Progenitor cell of endocrine pancreas (in vitro differentiated cells): ENCODE data around the gene ANAPC4. TPM values are rescaled to one million over a fixed set of nuclear protein-coding genes. Genes with fewer than 3 reads are reported as not detected.
"Not testable (repeated sequence)": the region's sequence is repeated elsewhere in the genome, so short reads cannot be mapped to it uniquely, and the experiment has no call there.

ENCODE experiments used
- DNase-seq: peaks from one replicate; pipeline ENCODE4 v3.0.0; 2021; ENCODE audit warnings: low spot score; ENCODE audit not compliant: unreplicated experiment
- H3K27ac Mint-ChIP-seq: 2 replicates; pipeline ENCODE4 v1.8.0; 2021; ENCODE audit warnings: mild to moderate bottlenecking, moderate library complexity, mixed read lengths
- H3K27me3 Mint-ChIP-seq: 2 replicates; pipeline ENCODE4 v1.8.0; 2021; ENCODE audit warnings: mixed read lengths
- H3K36me3 Mint-ChIP-seq: 2 replicates; pipeline ENCODE4 v1.8.0; 2022; ENCODE audit warnings: mixed read lengths; ENCODE audit not compliant: insufficient read depth
- H3K4me1 Mint-ChIP-seq: 2 replicates; pipeline ENCODE4 v1.8.0; 2021; ENCODE audit warnings: low read depth, mixed read lengths
- H3K4me3 Mint-ChIP-seq: 2 replicates; pipeline ENCODE4 v1.8.0; 2021; ENCODE audit warnings: low read depth, mild to moderate bottlenecking, moderate library complexity, mixed read lengths
- H3K9me3 Mint-ChIP-seq: 2 replicates; pipeline ENCODE4 v1.8.0; 2021; ENCODE audit warnings: low read depth, mixed read lengths
- long read RNA-seq: library from polyadenylated mRNA; unstranded; transcript quantifications from one replicate; pipeline ENCODE4 v2.0.0, GENCODE V29; 2020
- total RNA-seq: library from RNA; stranded (reverse); gene quantifications from 2 replicates; pipeline ENCODE4 v1.2.1, GENCODE V29; 2021
- TF ChIP-seq, protein P1 (sequence below): fragments of 200-600 bp; sonication (generic); IDR thresholded peaks from one replicate; pipeline ENCODE4 v1.5.0; 2021; ENCODE audit warnings: antibody characterized with exemption, mild to moderate bottlenecking; ENCODE audit not compliant: unreplicated experiment

Gene ANAPC4, protein sequence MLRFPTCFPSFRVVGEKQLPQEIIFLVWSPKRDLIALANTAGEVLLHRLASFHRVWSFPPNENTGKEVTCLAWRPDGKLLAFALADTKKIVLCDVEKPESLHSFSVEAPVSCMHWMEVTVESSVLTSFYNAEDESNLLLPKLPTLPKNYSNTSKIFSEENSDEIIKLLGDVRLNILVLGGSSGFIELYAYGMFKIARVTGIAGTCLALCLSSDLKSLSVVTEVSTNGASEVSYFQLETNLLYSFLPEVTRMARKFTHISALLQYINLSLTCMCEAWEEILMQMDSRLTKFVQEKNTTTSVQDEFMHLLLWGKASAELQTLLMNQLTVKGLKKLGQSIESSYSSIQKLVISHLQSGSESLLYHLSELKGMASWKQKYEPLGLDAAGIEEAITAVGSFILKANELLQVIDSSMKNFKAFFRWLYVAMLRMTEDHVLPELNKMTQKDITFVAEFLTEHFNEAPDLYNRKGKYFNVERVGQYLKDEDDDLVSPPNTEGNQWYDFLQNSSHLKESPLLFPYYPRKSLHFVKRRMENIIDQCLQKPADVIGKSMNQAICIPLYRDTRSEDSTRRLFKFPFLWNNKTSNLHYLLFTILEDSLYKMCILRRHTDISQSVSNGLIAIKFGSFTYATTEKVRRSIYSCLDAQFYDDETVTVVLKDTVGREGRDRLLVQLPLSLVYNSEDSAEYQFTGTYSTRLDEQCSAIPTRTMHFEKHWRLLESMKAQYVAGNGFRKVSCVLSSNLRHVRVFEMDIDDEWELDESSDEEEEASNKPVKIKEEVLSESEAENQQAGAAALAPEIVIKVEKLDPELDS
- total RNA-seq = 39.5 and 48.4 TPM in 2 replicates
- long read RNA-seq, transcript ANAPC4-210 (29 exons, 2,599 nt) = minor isoform, 12 of 144 reads
- long read RNA-seq, transcript ANAPC4-201 (29 exons, 2,685 nt) = major isoform, 56 of 144 reads
- long read RNA-seq, partial matches to known transcripts = 31 of 144 reads
- long read RNA-seq, other reads (novel, unspliced or antisense) = 44 of 144 reads

DNA sequence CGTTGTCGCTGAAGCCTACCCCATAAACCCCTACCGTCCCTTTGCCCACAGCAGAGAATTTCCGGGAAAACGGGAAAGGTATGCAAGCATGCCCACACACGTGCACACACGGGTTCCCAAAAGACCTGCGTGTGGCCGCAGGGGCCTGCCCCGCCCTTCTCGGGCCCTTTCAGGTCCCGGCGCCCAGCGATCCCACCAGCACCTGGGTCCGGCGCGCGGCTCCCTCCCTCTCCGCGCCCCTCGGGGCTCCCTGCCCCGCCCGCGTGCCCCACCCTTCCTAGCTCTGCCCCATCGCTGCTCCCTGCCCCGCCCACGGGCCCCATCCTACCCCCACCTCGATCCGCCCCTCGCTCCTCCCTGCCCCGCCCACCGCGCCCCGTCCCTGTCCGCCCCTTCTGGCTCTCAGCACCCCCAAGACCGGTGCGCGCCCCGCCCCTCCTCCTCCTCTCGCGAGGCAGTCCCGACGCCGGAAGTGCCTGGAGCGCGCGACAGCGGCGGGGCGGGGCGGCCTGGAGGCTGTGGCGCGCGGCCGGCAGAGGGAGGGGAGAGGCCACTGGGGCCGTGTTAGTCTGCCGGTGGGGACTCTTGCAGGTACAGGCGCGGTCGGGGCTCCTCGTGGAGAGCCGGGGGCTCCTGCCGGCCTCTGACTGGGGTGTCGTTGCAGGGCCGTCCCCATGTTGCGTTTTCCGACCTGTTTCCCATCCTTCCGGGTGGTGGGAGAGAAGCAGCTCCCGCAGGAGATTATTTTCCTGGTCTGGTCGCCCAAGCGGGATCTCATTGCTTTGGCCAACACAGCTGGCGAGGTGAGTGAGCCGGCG, at the start of gene ANAPC4:
Gene ANAPC4, plus strand, starts transcription at position 510 of the 818 bp plus-strand sequence. Its CDS starts 165 bp downstream, at position 675.
- no peaks in the 10 kb centered on the region for H3K27me3 Mint-ChIP-seq
- TF ChIP-seq, protein P1, sequence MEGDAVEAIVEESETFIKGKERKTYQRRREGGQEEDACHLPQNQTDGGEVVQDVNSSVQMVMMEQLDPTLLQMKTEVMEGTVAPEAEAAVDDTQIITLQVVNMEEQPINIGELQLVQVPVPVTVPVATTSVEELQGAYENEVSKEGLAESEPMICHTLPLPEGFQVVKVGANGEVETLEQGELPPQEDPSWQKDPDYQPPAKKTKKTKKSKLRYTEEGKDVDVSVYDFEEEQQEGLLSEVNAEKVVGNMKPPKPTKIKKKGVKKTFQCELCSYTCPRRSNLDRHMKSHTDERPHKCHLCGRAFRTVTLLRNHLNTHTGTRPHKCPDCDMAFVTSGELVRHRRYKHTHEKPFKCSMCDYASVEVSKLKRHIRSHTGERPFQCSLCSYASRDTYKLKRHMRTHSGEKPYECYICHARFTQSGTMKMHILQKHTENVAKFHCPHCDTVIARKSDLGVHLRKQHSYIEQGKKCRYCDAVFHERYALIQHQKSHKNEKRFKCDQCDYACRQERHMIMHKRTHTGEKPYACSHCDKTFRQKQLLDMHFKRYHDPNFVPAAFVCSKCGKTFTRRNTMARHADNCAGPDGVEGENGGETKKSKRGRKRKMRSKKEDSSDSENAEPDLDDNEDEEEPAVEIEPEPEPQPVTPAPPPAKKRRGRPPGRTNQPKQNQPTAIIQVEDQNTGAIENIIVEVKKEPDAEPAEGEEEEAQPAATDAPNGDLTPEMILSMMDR = no peak
- H3K27ac Mint-ChIP-seq = peak within 1 kb of the TSS; percentile 89
- peaks cover 23% of the 10 kb centered on the region for H3K4me1 Mint-ChIP-seq
- no peaks in the 10 kb centered on the region for H3K9me3 Mint-ChIP-seq
- DNase-seq = peak; percentile 87
- no peak within 1 kb of the TSS for H3K4me3 Mint-ChIP-seq
- H3K36me3 Mint-ChIP-seq = peaks cover 4% of the 10 kb centered on the region

GRCh38 chr4:25328463-25328862, 48.6 kb upstream of the ANAPC4 start:
- H3K36me3 Mint-ChIP-seq, DNase-seq, H3K4me1 Mint-ChIP-seq, H3K27me3 Mint-ChIP-seq, H3K27ac Mint-ChIP-seq, H3K9me3 Mint-ChIP-seq, H3K4me3 Mint-ChIP-seq: not testable (repeated sequence)

- Mint-ChIP-seq H3K36me3 (peaks cover 2% of the 10 kb centered on the region), H3K4me1 (peaks cover 1% of the 10 kb centered on the region), H3K4me3 (no peak overlapping the region), H3K27ac (no peak overlapping the region), H3K27me3 (no peaks in the 10 kb centered on the region), H3K9me3 (no peaks in the 10 kb centered on the region)
- TF ChIP-seq, protein P1 = no peak
- no peak for DNase-seq
Measured at GRCh38 chr4:25330335-25330734, 46.7 kb upstream of the ANAPC4 start.

DNA sequence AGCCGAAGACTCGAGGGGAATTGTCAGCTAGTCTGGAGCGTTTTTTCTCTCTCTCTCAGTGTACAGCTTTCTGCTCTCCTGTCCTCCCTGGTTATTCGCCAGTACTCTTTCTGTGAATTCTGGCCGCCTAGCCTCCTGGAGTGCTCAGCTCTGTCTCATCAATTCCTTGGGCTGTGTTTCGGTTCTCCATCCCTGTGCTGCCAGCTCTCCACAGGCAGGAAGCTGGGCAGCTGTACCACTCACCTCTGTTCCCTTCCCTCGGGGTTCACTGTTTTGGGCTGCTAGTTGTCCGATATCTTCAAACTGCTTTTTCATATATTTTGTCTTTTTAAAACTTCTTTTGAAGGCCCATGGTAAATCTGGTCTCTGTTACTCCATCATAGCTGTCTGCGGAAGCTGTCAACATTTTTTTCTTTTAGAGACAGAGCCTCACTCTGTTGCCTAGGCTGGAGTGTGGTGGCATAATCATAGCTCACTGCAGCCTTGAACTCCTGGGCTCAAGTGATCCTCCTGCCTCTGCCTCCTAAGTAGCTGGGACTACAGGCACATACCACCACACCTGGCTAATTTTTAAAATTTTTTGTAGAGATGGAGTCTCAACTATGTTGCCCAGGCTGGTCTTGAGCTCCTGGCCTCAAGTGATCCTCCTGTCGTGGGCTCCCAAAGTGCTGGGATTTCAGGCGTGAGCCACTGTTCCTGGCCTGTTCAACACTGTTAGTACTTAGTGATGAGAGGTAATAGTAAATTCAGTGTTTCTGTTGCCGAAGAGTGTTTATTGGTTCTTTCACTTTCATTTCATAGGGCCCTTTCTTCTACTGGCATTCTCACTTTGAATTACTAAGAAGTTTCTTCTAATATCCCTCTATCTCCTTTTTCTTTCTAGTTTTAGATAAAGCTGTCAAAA, 45.9 kb upstream of the ANAPC4 start:
- Mint-ChIP-seq H3K4me3 (no peak overlapping the region), H3K9me3 (no peaks in the 10 kb centered on the region), H3K27ac (no peak overlapping the region)

More for the DNA sequence above, 45.9 kb upstream of the ANAPC4 start:
- Mint-ChIP-seq H3K36me3 (peaks cover 2% of the 10 kb centered on the region), H3K4me1 (peaks cover 1% of the 10 kb centered on the region), H3K27me3 (no peaks in the 10 kb centered on the region)
- TF ChIP-seq, protein P1 = no peak
- no peak for DNase-seq
